Gastroesophageal sphincter (tissue), 4 donors: ENCODE measurements around the gene NFKBIL1. TPM values are rescaled to one million over a fixed set of nuclear protein-coding genes. Genes with fewer than 3 reads are reported as not detected.

Source experiments
- ATAC-seq: fragments of 150-250 bp; one replicate; pipeline ENCODE4 v1.9.1; 2016; ENCODE audit warnings: mild to moderate bottlenecking, moderate library complexity
- H3K27ac ChIP-seq, 4 donors: fragments of 200-600 bp; sonication (generic) in 3 of 4; 1 replicate in 3 of 4; 2 replicates in 1 of 4; pipeline ENCODE4 v1.5.1; 2016 to 2019
- H3K27me3 ChIP-seq: fragments of 200-600 bp; sonication (generic); one replicate; pipeline ENCODE4 v1.5.1; 2019
- H3K36me3 ChIP-seq, 2 donors: fragments of 200-600 bp; sonication (generic); one replicate each; pipeline ENCODE4 v1.5.1; 2019; ENCODE audit warnings: control low read depth in 1 of 2
- H3K4me1 ChIP-seq, 3 donors: fragments of 200-600 bp; sonication (generic); 1 replicate in 2 of 3; 2 replicates in 1 of 3; pipeline ENCODE4 v1.5.1; 2016 to 2019; ENCODE audit warnings: control low read depth in 2 of 3
- H3K4me3 ChIP-seq, 2 donors: fragments of 200-600 bp; sonication (generic); one replicate each; pipeline ENCODE4 v1.5.1; 2019; ENCODE audit warnings: mild to moderate bottlenecking in 1 of 2, moderate library complexity in 1 of 2
- H3K9me3 ChIP-seq, 3 donors: fragments of 200-600 bp; sonication (generic); one replicate each; pipeline ENCODE4 v1.5.1; 2017 to 2019; ENCODE audit warnings: control low read depth in 2 of 3
- CTCF ChIP-seq, 4 experiments: fragments of 200-600 bp in 2 of 4; fragments of 450-650 bp in 2 of 4; sonication (generic) in 1 of 4; IDR thresholded peaks; one replicate each; pipeline ENCODE4 v1.5.1; 2017 to 2019; ENCODE audit warnings: antibody characterized with exemption in 4 of 4, mild to moderate bottlenecking in 2 of 4, moderate library complexity in 2 of 4
- EP300 ChIP-seq: sonication (generic); formaldehyde crosslinking; IDR thresholded peaks from one replicate; pipeline ENCODE4 v1.6.1; 2017; ENCODE audit warnings: antibody characterized with exemption, mild to moderate bottlenecking
- POLR2A ChIP-seq, 2 donors: fragments of 450-650 bp; IDR thresholded peaks; one replicate each; pipeline ENCODE4 v1.6.1; 2017; ENCODE audit warnings: antibody characterized with exemption in 2 of 2, mild to moderate bottlenecking in 2 of 2, moderate library complexity in 1 of 2
- POLR2AphosphoS5 ChIP-seq: sonication (generic); formaldehyde crosslinking; IDR thresholded peaks from one replicate; pipeline ENCODE4 v1.6.1; 2017; ENCODE audit warnings: antibody characterized with exemption
- WGBS, 2 donors: methylation state at CpG; one replicate each; pipeline ENCODE4 v1.1.5; 2018; ENCODE audit warnings: low coverage in 1 of 2; 5-methylcytosine and 5-hydroxymethylcytosine counted together
- total RNA-seq, 4 donors: library from RNA; depleted of rRNA; stranded (reverse); fragments of >200 nt; gene quantifications; one replicate each; pipeline ENCODE4 v1.1.0, GENCODE V29; 2016

NFKBIL1 gene
- total RNA-seq, 4 donors from 2014 or later: 21.3 to 44.2 (median 28.5) TPM

GRCh38 chr6:31578184-31579118 is 31.0 kb downstream of the NFKBIL1 start:
- H3K27ac ChIP-seq: no peak overlapping the region
- WGBS, 2 donors: 85 to 91% methylated on average over 5 to 9 of the region's 12 CpGs
- no peaks in the 10 kb centered on the region for H3K27me3 ChIP-seq
- TF ChIP-seq EP300 (no peak), CTCF (IDR thresholded peaks at IDR 0.05) (no peak), POLR2AphosphoS5 (no peak), POLR2A (IDR thresholded peaks at IDR 0.05) (no peak)
- H3K9me3 ChIP-seq: no peaks in the 10 kb centered on the region
- H3K36me3 ChIP-seq: no peaks in the 10 kb centered on the region
- H3K4me1 ChIP-seq: peaks cover 0 to 21% (median 9%) of the 10 kb centered on the region in 3 donors
- ATAC-seq: no peak
- H3K4me3 ChIP-seq: no peak overlapping the region

GRCh38 chr6:31579119-31579505 is 31.7 kb downstream of the NFKBIL1 start:
- 96 to 100% methylated on average over 2 to 3 of the region's 3 CpGs for WGBS, 2 donors
- no peak for ATAC-seq
- H3K4me3 ChIP-seq: no peak overlapping the region
- no peak overlapping the region for H3K27ac ChIP-seq
- H3K4me1 ChIP-seq: peaks cover 0 to 21% (median 9%) of the 10 kb centered on the region in 3 donors
- no peaks in the 10 kb centered on the region for H3K27me3 ChIP-seq
- no peaks in the 10 kb centered on the region for H3K36me3 ChIP-seq
- TF ChIP-seq POLR2A (IDR thresholded peaks at IDR 0.05) (no peak), EP300 (no peak), POLR2AphosphoS5 (no peak), CTCF (IDR thresholded peaks at IDR 0.05) (no peak)
- no peaks in the 10 kb centered on the region for H3K9me3 ChIP-seq

- H3K9me3 ChIP-seq: no peaks in the 10 kb centered on the region
- H3K4me3 ChIP-seq: no peak overlapping the region
- no peak for TF ChIP-seq EP300
- no peak for TF ChIP-seq POLR2AphosphoS5
- TF ChIP-seq POLR2A (IDR thresholded peaks at IDR 0.05): no peak
- no peak for TF ChIP-seq CTCF (IDR thresholded peaks at IDR 0.05)
- 91 to 97% methylated on average over 6 to 7 of the region's 8 CpGs for WGBS, 2 donors
- ATAC-seq: no peak
- peak overlapping the region in 1 of 4 donors; percentile 87 for H3K27ac ChIP-seq
- peaks cover 0 to 21% (median 9%) of the 10 kb centered on the region in 3 donors for H3K4me1 ChIP-seq
- H3K36me3 ChIP-seq: no peaks in the 10 kb centered on the region
- H3K27me3 ChIP-seq: no peaks in the 10 kb centered on the region
Observed at GRCh38 chr6:31579546-31580437, 32.4 kb downstream of the NFKBIL1 start.

- no peak for ATAC-seq
- peak overlapping the region; percentile 41 to 65 for H3K4me3 ChIP-seq
- TF ChIP-seq POLR2A (IDR thresholded peaks at IDR 0.05) (no peak), POLR2AphosphoS5 (no peak), EP300 (no peak), CTCF (IDR thresholded peaks at IDR 0.05) (no peak)
- H3K36me3 ChIP-seq: no peaks in the 10 kb centered on the region
- 53% methylated on average over 4 of the region's 11 CpGs; no CpG with 5 or more reads in 1 of the 2 donors for WGBS, 2 donors
- no peaks in the 10 kb centered on the region for H3K27me3 ChIP-seq
- peaks cover 0 to 21% (median 9%) of the 10 kb centered on the region in 3 donors for H3K4me1 ChIP-seq
- no peaks in the 10 kb centered on the region for H3K9me3 ChIP-seq
- peak overlapping the region in 3 of 4 donors; percentile 82 to 87 (median 84) for H3K27ac ChIP-seq
Observed at GRCh38 chr6:31580438-31580740, 33.0 kb downstream of the NFKBIL1 start.
